GM21786 (cell line): ENCODE data around the gene GNAT2.

Source experiments
- ATAC-seq: cut with Tn5 transposase; IDR thresholded peaks from one replicate; pipeline ENCODE4 v1.9.1; 2021; ENCODE audit not compliant: unreplicated experiment

The GNAT2 gene

GRCh38 chr1:109613361-109614147 is 5.9 kb downstream of the GNAT2 start:
- no peak for ATAC-seq

GRCh38 chr1:109611308-109611990 is 8.0 kb downstream of the GNAT2 start:
- no peak for ATAC-seq

GRCh38 chr1:109610609-109611307 is 8.7 kb downstream of the GNAT2 start:
- ATAC-seq: no peak

GRCh38 chr1:109609881-109610280 is 9.5 kb downstream of the GNAT2 start:
- no peak for ATAC-seq

- ATAC-seq: no peak
Observed at GRCh38 chr1:109605381-109605780, 14.0 kb downstream of the GNAT2 start.

- ATAC-seq: no peak
Observed at GRCh38 chr1:109603229-109603628, 16.2 kb downstream of the GNAT2 start.

- ATAC-seq: no peak
Observed at GRCh38 chr1:109598655-109599054, 20.8 kb downstream of the GNAT2 start.

- no peak for ATAC-seq
Observed at GRCh38 chr1:109598156-109598555, 21.3 kb downstream of the GNAT2 start.

- ATAC-seq: no peak
Observed at GRCh38 chr1:109595531-109595930, 23.9 kb downstream of the GNAT2 start.

- no peak for ATAC-seq
Observed at GRCh38 chr1:109592916-109593315, 26.5 kb downstream of the GNAT2 start.

- no peak for ATAC-seq
Observed at GRCh38 chr1:109589679-109590078, 29.7 kb downstream of the GNAT2 start.

- ATAC-seq: no peak
Observed at GRCh38 chr1:109589177-109589576, 30.2 kb downstream of the GNAT2 start.

- ATAC-seq: no peak
Observed at GRCh38 chr1:109586055-109586454, 33.4 kb downstream of the GNAT2 start.

- ATAC-seq: no peak
Observed at GRCh38 chr1:109584766-109585165, 34.6 kb downstream of the GNAT2 start.

GRCh38 chr1:109582021-109582420 is 37.4 kb downstream of the GNAT2 start:
- ATAC-seq: no peak

GRCh38 chr1:109579491-109579890 is 39.9 kb downstream of the GNAT2 start:
- no peak for ATAC-seq

GRCh38 chr1:109578947-109579443 is 40.4 kb downstream of the GNAT2 start:
- no peak for ATAC-seq

GRCh38 chr1:109573785-109574184 is 45.6 kb downstream of the GNAT2 start:
- no peak for ATAC-seq

GRCh38 chr1:109570414-109570813 is 49.0 kb downstream of the GNAT2 start:
- no peak for ATAC-seq

GRCh38 chr1:109569323-109569722 is 50.1 kb downstream of the GNAT2 start:
- no peak for ATAC-seq

- ATAC-seq: no peak
Observed at GRCh38 chr1:109567877-109568672, 51.3 kb downstream of the GNAT2 start.
